ENCODE data around the gene EGLN1. TPM values are rescaled to one million over a fixed set of nuclear protein-coding genes. Genes with fewer than 3 reads are reported as not detected.

EGLN1 gene
- polyA plus RNA-seq, 3 donors = 13.1 to 23.5 (median 20.5) TPM

GRCh38 chr1:231408528-231409094 is 13.5 kb downstream of the EGLN1 start:
- H3K27ac ChIP-seq (ENCODE audit: low read depth, low read length) = no peak overlapping the region
- 53 to 75% (median 63%) methylated on average over 6 of the region's 6 CpGs for whole genome bisulfite sequencing, 3 donors

- no peak overlapping the region for H3K27ac ChIP-seq (ENCODE audit: low read depth, low read length)
- WGBS, 3 donors = 24 to 60% (median 47%) methylated on average over 6 of the region's 6 CpGs
Observed at GRCh38 chr1:231407547-231408396, 14.3 kb downstream of the EGLN1 start.

GRCh38 chr1:231407049-231407448 is 15.0 kb downstream of the EGLN1 start:
- WGBS, 3 donors = 57 to 67% (median 65%) methylated on average over 3 of the region's 3 CpGs
- H3K27ac ChIP-seq (ENCODE audit: low read depth, low read length) = no peak overlapping the region

- 93 to 95% (median 94%) methylated on average over 2 of the region's 2 CpGs for WGBS, 3 donors
- no peak overlapping the region for H3K27ac ChIP-seq (ENCODE audit: low read depth, low read length)
Observed at GRCh38 chr1:231404318-231404717, 17.8 kb downstream of the EGLN1 start.

- WGBS, 3 donors = 0 to 45% (median 7%) methylated on average over 1 of the region's 1 CpG
- no peak overlapping the region for H3K27ac ChIP-seq (ENCODE audit: low read depth, low read length)
Observed at GRCh38 chr1:231401478-231401877, 20.6 kb downstream of the EGLN1 start.

GRCh38 chr1:231397886-231398671 is 24.0 kb downstream of the EGLN1 start:
- WGBS, 3 donors = 57 to 67% (median 58%) methylated on average over 4 of the region's 4 CpGs
- H3K27ac ChIP-seq (ENCODE audit: low read depth, low read length) = no peak overlapping the region

GRCh38 chr1:231396643-231397042 is 25.4 kb downstream of the EGLN1 start:
- 85 to 91% (median 88%) methylated on average over 2 of the region's 2 CpGs for WGBS, 3 donors
- no peak overlapping the region for H3K27ac ChIP-seq (ENCODE audit: low read depth, low read length)

GRCh38 chr1:231395998-231396390 is 26.1 kb downstream of the EGLN1 start:
- no peak overlapping the region for H3K27ac ChIP-seq (ENCODE audit: low read depth, low read length)
- WGBS, 3 donors = 68 to 92% (median 76%) methylated on average over 4 of the region's 4 CpGs

GRCh38 chr1:231395076-231395997 is 26.8 kb downstream of the EGLN1 start:
- WGBS, 3 donors = 33 to 64% (median 42%) methylated on average over 10 of the region's 10 CpGs

GRCh38 chr1:231393668-231394067 is 28.4 kb downstream of the EGLN1 start:
- H3K27ac ChIP-seq (ENCODE audit: low read depth, low read length) = no peak overlapping the region

More at GRCh38 chr1:231395076-231395997, 26.8 kb downstream of the EGLN1 start:
- H3K27ac ChIP-seq (ENCODE audit: low read depth, low read length) = no peak overlapping the region

GRCh38 chr1:231392389-231393131 is 29.5 kb downstream of the EGLN1 start:
- WGBS, 3 donors = 33 to 88% (median 81%) methylated on average over 1 of the region's 1 CpG
- no peak overlapping the region for H3K27ac ChIP-seq (ENCODE audit: low read depth, low read length)

GRCh38 chr1:231390071-231390470 is 32.0 kb downstream of the EGLN1 start:
- H3K27ac ChIP-seq (ENCODE audit: low read depth, low read length) = no peak overlapping the region
- WGBS, 3 donors = 42 to 63% (median 55%) methylated on average over 2 of the region's 2 CpGs

GRCh38 chr1:231387770-231388669 is 34.1 kb downstream of the EGLN1 start:
- no peak overlapping the region for H3K27ac ChIP-seq (ENCODE audit: low read depth, low read length)
- 75 to 89% (median 87%) methylated on average over 5 of the region's 5 CpGs for WGBS, 3 donors

GRCh38 chr1:231386466-231386865 is 35.6 kb downstream of the EGLN1 start:
- no peak overlapping the region for H3K27ac ChIP-seq (ENCODE audit: low read depth, low read length)

- H3K27ac ChIP-seq (ENCODE audit: low read depth, low read length) = no peak overlapping the region
- WGBS, 3 donors = 63 to 93% (median 91%) methylated on average over 2 of the region's 2 CpGs
Observed at GRCh38 chr1:231385416-231385748, 36.7 kb downstream of the EGLN1 start.

GRCh38 chr1:231384696-231385415 is 37.2 kb downstream of the EGLN1 start:
- no peak overlapping the region for H3K27ac ChIP-seq (ENCODE audit: low read depth, low read length)
- WGBS, 3 donors = 93 to 98% (median 94%) methylated on average over 6 of the region's 6 CpGs
